Keratinocyte (primary cell): ENCODE measurements around the gene AWAT2. TPM values are rescaled to one million over a fixed set of nuclear protein-coding genes. Genes with fewer than 3 reads are reported as not detected.

Source experiments
- DNase-seq: peaks from one replicate; pipeline ENCODE4 v3.0.0-alpha.2; 2011; ENCODE audit warnings: low read depth, missing footprints, low spot score
- FAIRE-seq: peaks from 2 replicates; lab custom pipeline; 2011; peaks lifted over from hg19 to GRCh38; lab: Jason Lieb, UNC
- H2AFZ ChIP-seq: 2 replicates; pipeline ENCODE4 v1.6.0; 2012; ENCODE audit warnings: low read length, control low read depth, inconsistent platforms; ENCODE audit not compliant: control insufficient read depth
- H3K27ac ChIP-seq: 2 replicates; pipeline ENCODE4 v1.5.1; 2011; ENCODE audit warnings: low read length; ENCODE audit not compliant: control insufficient read depth, insufficient read depth
- H3K27me3 ChIP-seq: 3 replicates; pipeline ENCODE4 v1.6.0; 2011; ENCODE audit warnings: low read length; ENCODE audit not compliant: control insufficient read depth, insufficient read depth; ENCODE audit errors: extremely low read depth
- H3K36me3 ChIP-seq, 2 experiments: 2 replicates in 1 of 2; 3 replicates in 1 of 2; pipeline ENCODE4 v1.5.1; 2011; ENCODE audit warnings: low read length in 2 of 2, mild to moderate bottlenecking in 1 of 2; ENCODE audit not compliant: control insufficient read depth in 2 of 2, insufficient read depth in 2 of 2; ENCODE audit errors: extremely low read depth in 1 of 2
- H3K4me1 ChIP-seq: 3 replicates; pipeline ENCODE4 v1.5.1; 2011; ENCODE audit warnings: low read length; ENCODE audit not compliant: control insufficient read depth, insufficient read depth; ENCODE audit errors: extremely low read depth
- H3K4me2 ChIP-seq: 3 replicates; pipeline ENCODE4 v1.6.0; 2011; ENCODE audit warnings: low read depth, low read length; ENCODE audit not compliant: control insufficient read depth, insufficient read depth; ENCODE audit errors: extremely low read depth
- H3K4me3 ChIP-seq, 3 experiments: fragments of 200-600 bp in 1 of 3; sonication (generic) in 1 of 3; 2 replicates in 2 of 3; 3 replicates in 1 of 3; pipeline ENCODE4 v1.5.1; 2011 to 2016; ENCODE audit warnings: low read length in 3 of 3, mild to moderate bottlenecking in 3 of 3, control low read depth in 2 of 3, inconsistent platforms in 1 of 3, low read depth in 1 of 3, mixed read lengths in 1 of 3, mixed run types in 1 of 3, moderate library complexity in 1 of 3; ENCODE audit not compliant: control insufficient read depth in 2 of 3, insufficient read depth in 2 of 3; ENCODE audit errors: extremely low read depth in 1 of 3
- H3K79me2 ChIP-seq: 2 replicates; pipeline ENCODE4 v1.6.0; 2012; ENCODE audit warnings: low read length; ENCODE audit not compliant: control insufficient read depth, insufficient read depth
- H3K9ac ChIP-seq: 3 replicates; pipeline ENCODE4 v1.6.0; 2011; ENCODE audit warnings: low read length; ENCODE audit not compliant: control insufficient read depth, insufficient read depth; ENCODE audit errors: extremely low read depth
- H3K9me1 ChIP-seq: 3 replicates; pipeline ENCODE4 v1.6.0; 2011; ENCODE audit warnings: low read length; ENCODE audit not compliant: control insufficient read depth, insufficient read depth; ENCODE audit errors: extremely low read depth
- H3K9me3 ChIP-seq: 2 replicates; pipeline ENCODE4 v1.5.1; 2012; ENCODE audit warnings: low read depth, low read length; ENCODE audit not compliant: control insufficient read depth
- H4K20me1 ChIP-seq: 3 replicates; pipeline ENCODE4 v1.6.0; 2011; ENCODE audit warnings: low read length; ENCODE audit not compliant: control insufficient read depth, insufficient read depth; ENCODE audit errors: extremely low read depth
- EZH2 ChIP-seq: IDR thresholded peaks from one replicate; pipeline ENCODE4 v1.6.1; 2012; ENCODE audit warnings: inconsistent platforms, mild to moderate bottlenecking, low read length, moderate library complexity
- dilution Hi-C: fragments of 300-500 bp; cut with MboI; formaldehyde crosslinking; loops from one replicate; pipeline ENCODE4 v1.7.0; 2020; ENCODE audit warnings: low sequenced_read_pairs; ENCODE audit not compliant: extremely low pct_ligation_motif_present
- polyA plus RNA-seq, 5 experiments: library from polyadenylated mRNA; depleted of rRNA in 3 of 5; stranded (reverse) in 3 of 5; stranded (forward) in 1 of 5; unstranded in 1 of 5; fragments of >200 nt; gene quantifications; 1 replicate in 1 of 5; 2 replicates in 3 of 5; 3 replicates in 1 of 5; pipeline versions ENCODE4 v1.2.1 to v1.2.3, GENCODE V29; 2011 to 2012; ENCODE audit warnings: missing spikeins in 2 of 5, low read depth in 1 of 5, low replicate concordance in 1 of 5
- TF ChIP-seq, protein P1 (sequence below), 3 experiments: IDR thresholded peaks in 1 of 3; conservative IDR thresholded peaks in 1 of 3; optimal IDR thresholded peaks in 1 of 3; 2 replicates in 2 of 3; 3 replicates in 1 of 3; pipeline versions ENCODE3 to v1.5.1; 2011; ENCODE audit warnings: low read length in 3 of 3, mild to moderate bottlenecking in 3 of 3, moderate library complexity in 2 of 3, control low read depth in 1 of 3, inconsistent platforms in 1 of 3; ENCODE audit not compliant: insufficient read depth in 2 of 3; ENCODE audit errors: extremely low read depth in 1 of 3

AWAT2 gene
- polyA plus RNA-seq, 1 donor (not counting 4 experiments of a cell fraction or from before 2014, with no cell fraction given): not detected

DNA sequence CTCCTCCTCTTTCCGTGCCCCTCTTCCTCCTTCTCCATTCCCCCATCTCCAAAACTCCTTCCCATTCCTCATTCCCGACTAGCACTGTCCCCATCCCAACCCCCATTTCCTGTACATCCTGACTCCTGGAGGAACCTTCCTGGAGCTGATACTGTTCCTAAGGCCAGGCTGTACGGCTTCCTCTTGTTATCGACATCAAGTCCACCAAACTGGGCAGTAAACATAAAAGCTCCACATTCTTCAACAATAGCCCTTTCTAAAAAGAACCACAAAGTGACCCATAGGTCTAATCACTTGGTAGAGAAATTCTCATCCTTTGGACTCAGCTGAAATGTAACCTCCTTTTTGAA, 22.9 kb downstream of the AWAT2 start:
- no peak for TF ChIP-seq EZH2
- TF ChIP-seq, protein P1, sequence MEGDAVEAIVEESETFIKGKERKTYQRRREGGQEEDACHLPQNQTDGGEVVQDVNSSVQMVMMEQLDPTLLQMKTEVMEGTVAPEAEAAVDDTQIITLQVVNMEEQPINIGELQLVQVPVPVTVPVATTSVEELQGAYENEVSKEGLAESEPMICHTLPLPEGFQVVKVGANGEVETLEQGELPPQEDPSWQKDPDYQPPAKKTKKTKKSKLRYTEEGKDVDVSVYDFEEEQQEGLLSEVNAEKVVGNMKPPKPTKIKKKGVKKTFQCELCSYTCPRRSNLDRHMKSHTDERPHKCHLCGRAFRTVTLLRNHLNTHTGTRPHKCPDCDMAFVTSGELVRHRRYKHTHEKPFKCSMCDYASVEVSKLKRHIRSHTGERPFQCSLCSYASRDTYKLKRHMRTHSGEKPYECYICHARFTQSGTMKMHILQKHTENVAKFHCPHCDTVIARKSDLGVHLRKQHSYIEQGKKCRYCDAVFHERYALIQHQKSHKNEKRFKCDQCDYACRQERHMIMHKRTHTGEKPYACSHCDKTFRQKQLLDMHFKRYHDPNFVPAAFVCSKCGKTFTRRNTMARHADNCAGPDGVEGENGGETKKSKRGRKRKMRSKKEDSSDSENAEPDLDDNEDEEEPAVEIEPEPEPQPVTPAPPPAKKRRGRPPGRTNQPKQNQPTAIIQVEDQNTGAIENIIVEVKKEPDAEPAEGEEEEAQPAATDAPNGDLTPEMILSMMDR (optimal IDR thresholded peaks at IDR 0.05 in 1 of 3, IDR thresholded peaks at IDR 0.05 in 1 of 3, conservative IDR thresholded peaks at IDR 0.05 in 1 of 3; ENCODE audit: extremely low read depth in 1 of 3, insufficient read depth in 2 of 3, low read length in 3 of 3): no peak
- dilution Hi-C loops: no loop called here
- Histone ChIP-seq H4K20me1 (no peaks in the 10 kb centered on the region), H3K36me3 (no peaks in the 10 kb centered on the region), H3K9ac (no peak overlapping the region), H2AFZ (no peak overlapping the region), H3K9me3 (no peaks in the 10 kb centered on the region), H3K27me3 (no peaks in the 10 kb centered on the region), H3K79me2 (no peaks in the 10 kb centered on the region), H3K4me2 (no peak overlapping the region), H3K27ac (no peak overlapping the region), H3K4me3 (no peak overlapping the region), H3K4me1 (peaks cover 20% of the 10 kb centered on the region), H3K9me1 (no peaks in the 10 kb centered on the region)
- no peak for DNase-seq
- no peak for FAIRE-seq

DNA sequence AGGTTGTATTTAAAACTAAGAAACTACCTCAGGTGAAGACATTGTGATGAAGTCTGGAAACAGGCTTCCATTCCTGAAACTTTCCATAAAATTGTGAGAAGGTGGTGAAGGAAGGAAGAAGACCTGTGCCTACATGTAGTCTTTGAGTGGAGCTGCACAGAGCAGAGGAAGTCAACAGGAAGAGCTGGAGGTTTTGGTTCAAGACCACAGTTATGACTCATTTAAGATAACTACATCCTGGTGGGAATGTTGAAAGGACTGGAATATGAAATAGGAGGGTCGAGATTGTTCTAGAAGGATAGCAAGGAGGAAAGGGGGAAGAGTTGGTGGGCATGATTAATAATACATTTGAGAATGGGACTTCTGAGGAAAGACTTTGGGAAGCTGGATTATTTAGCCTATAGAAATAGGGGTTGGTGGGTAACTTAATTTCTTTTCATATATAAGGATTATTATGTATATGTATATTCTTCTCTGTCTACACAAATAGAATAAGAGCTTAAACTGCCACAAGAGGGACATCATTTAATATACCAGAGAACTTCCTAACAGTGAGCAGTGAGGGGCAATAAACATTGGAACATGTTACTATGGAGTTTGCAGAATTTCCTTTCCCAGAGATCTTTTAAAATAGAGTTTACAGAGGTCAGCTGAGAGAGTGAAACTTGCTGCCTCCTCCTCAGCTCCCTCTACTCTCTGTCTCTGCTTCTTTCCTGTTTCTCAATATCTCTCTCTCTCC, 23.5 kb downstream of the AWAT2 start:
- DNase-seq: no peak

More for the DNA sequence above, 23.5 kb downstream of the AWAT2 start:
- H3K79me2 ChIP-seq: no peaks in the 10 kb centered on the region
- peak overlapping the region; percentile 55 for H3K4me2 ChIP-seq
- no peak overlapping the region for H3K9ac ChIP-seq
- H3K9me3 ChIP-seq: no peaks in the 10 kb centered on the region
- no peak overlapping the region for H2AFZ ChIP-seq
- dilution Hi-C loops: no loop called here
- no peaks in the 10 kb centered on the region for H3K36me3 ChIP-seq
- H3K4me3 ChIP-seq: no peak overlapping the region
- FAIRE-seq: peak; percentile 34
- TF ChIP-seq EZH2: no peak
- TF ChIP-seq, protein P1 (optimal IDR thresholded peaks at IDR 0.05 in 1 of 3, IDR thresholded peaks at IDR 0.05 in 1 of 3, conservative IDR thresholded peaks at IDR 0.05 in 1 of 3; ENCODE audit: extremely low read depth in 1 of 3, insufficient read depth in 2 of 3, low read length in 3 of 3): no peak
- H3K9me1 ChIP-seq: no peaks in the 10 kb centered on the region
- H3K27me3 ChIP-seq: no peaks in the 10 kb centered on the region
- no peaks in the 10 kb centered on the region for H4K20me1 ChIP-seq
- H3K4me1 ChIP-seq: peaks cover 20% of the 10 kb centered on the region
- no peak overlapping the region for H3K27ac ChIP-seq
